H1 (cell line): ENCODE measurements around the gene MT1X.

Source experiments
- ASH2L ChIP-seq: fragments of 200-600, 300-600 bp; sonication (generic); IDR thresholded peaks from one replicate; pipeline ENCODE4 v1.7.1; 2017; ENCODE audit warnings: low read length
- BACH1 ChIP-seq: IDR thresholded peaks from 2 replicates; pipeline ENCODE4 v1.6.1; 2012; ENCODE audit warnings: low read length, improper control_type of control experiment
- CHD1 ChIP-seq: IDR thresholded peaks from 2 replicates; pipeline ENCODE4 v1.6.1; 2012; ENCODE audit warnings: low read depth, low read length, improper control_type of control experiment
- EP300 ChIP-seq, 2 experiments: IDR thresholded peaks; 1 replicate in 1 of 2; 2 replicates in 1 of 2; pipeline ENCODE4 v1.6.1; 2011 to 2012; ENCODE audit warnings: low read depth in 2 of 2, low read length in 2 of 2, mild to moderate bottlenecking in 2 of 2, borderline replicate concordance in 1 of 2, inconsistent platforms in 1 of 2, moderate library complexity in 1 of 2
- EZH2 ChIP-seq: fragments of 200-600 bp; sonication (generic); IDR thresholded peaks from 2 replicates; pipeline ENCODE4 v1.7.1; 2012; ENCODE audit warnings: low read depth, mild to moderate bottlenecking, moderate library complexity, low read length, inconsistent platforms; ENCODE audit not compliant: severe bottlenecking
- POLR2A ChIP-seq, 2 experiments: IDR thresholded peaks; 1 replicate in 1 of 2; 2 replicates in 1 of 2; pipeline ENCODE4 v1.6.1; 2011; ENCODE audit warnings: low read depth in 2 of 2, low read length in 2 of 2, mild to moderate bottlenecking in 2 of 2; ENCODE audit errors: control extremely low read depth in 1 of 2
- SUZ12 ChIP-seq: fragments of 200-600 bp; sonication (generic); IDR thresholded peaks from 2 replicates; pipeline ENCODE4 v1.6.1; 2012; ENCODE audit warnings: mild to moderate bottlenecking, inconsistent platforms, low read length, moderate library complexity, mixed read lengths
- TAF7 ChIP-seq: optimal IDR thresholded peaks from 2 replicates; pipeline ENCODE3; 2011; ENCODE audit warnings: low read depth, mild to moderate bottlenecking, inconsistent platforms, low read length, moderate library complexity, borderline replicate concordance
- TBP ChIP-seq: IDR thresholded peaks from 2 replicates; pipeline ENCODE4 v1.6.1; 2011; ENCODE audit warnings: low read depth, low read length, improper control_type of control experiment
- TEAD4 ChIP-seq: IDR thresholded peaks from 2 replicates; pipeline ENCODE4 v1.6.1; 2012; ENCODE audit warnings: low read depth, low read length, inconsistent platforms, mixed read lengths
- YY1 ChIP-seq: IDR thresholded peaks from 2 replicates; pipeline ENCODE4 v1.6.1; 2011; ENCODE audit warnings: low read depth, mild to moderate bottlenecking, low read length
- ZNF274 ChIP-seq: IDR thresholded peaks from 2 replicates; pipeline ENCODE4 v1.7.0; 2012; ENCODE audit warnings: low read length, borderline replicate concordance; ENCODE audit errors: extremely low read depth
- TF ChIP-seq, protein P1 (sequence below): IDR thresholded peaks from 2 replicates; pipeline ENCODE4 v1.6.1; 2012; ENCODE audit warnings: inconsistent platforms
- TF ChIP-seq, protein P2 (sequence below), 3 experiments: IDR thresholded peaks; 1 replicate in 2 of 3; 2 replicates in 1 of 3; pipeline versions ENCODE4 v1.5.1 to v1.6.1; 2011; ENCODE audit warnings: low read length in 3 of 3, mild to moderate bottlenecking in 3 of 3, inconsistent platforms in 2 of 3, low read depth in 1 of 3, moderate library complexity in 1 of 3; ENCODE audit not compliant: insufficient read depth in 1 of 3; ENCODE audit errors: control extremely low read depth in 1 of 3

DNA sequence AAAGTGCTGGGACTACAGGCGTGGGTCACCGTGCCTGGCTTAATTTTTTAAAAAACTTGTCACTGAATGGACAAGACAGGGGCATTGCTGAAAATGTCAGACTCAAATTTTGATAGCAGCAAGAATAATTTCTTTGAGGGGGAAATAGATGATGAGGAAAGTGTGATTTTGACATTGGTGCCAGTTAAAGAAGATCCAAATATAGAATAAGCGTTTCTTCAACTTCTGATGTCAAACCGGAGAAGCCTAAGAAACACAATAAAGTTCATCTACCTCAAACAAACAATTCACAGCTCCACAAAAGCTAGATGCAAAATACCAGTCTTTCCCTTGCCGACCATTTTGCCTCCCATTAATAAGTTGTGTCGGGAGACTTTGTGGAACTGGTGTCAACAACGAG is 4.5 kb downstream of the MT1X start:
- TF ChIP-seq POLR2A (IDR thresholded peaks at IDR 0.05; ENCODE audit: control extremely low read depth in 1 of 2, low read depth in 2 of 2, low read length in 2 of 2) = no peak
- TF ChIP-seq YY1 = no peak
- TF ChIP-seq EP300 (IDR thresholded peaks at IDR 0.05; ENCODE audit: borderline replicate concordance in 1 of 2, low read depth in 2 of 2, low read length in 2 of 2) = no peak
- TF ChIP-seq, protein P1, sequence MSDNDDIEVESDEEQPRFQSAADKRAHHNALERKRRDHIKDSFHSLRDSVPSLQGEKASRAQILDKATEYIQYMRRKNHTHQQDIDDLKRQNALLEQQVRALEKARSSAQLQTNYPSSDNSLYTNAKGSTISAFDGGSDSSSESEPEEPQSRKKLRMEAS = no peak
- no peak for TF ChIP-seq CHD1
- no peak for TF ChIP-seq SUZ12
- TF ChIP-seq ASH2L = no peak
- TF ChIP-seq, protein P2, sequence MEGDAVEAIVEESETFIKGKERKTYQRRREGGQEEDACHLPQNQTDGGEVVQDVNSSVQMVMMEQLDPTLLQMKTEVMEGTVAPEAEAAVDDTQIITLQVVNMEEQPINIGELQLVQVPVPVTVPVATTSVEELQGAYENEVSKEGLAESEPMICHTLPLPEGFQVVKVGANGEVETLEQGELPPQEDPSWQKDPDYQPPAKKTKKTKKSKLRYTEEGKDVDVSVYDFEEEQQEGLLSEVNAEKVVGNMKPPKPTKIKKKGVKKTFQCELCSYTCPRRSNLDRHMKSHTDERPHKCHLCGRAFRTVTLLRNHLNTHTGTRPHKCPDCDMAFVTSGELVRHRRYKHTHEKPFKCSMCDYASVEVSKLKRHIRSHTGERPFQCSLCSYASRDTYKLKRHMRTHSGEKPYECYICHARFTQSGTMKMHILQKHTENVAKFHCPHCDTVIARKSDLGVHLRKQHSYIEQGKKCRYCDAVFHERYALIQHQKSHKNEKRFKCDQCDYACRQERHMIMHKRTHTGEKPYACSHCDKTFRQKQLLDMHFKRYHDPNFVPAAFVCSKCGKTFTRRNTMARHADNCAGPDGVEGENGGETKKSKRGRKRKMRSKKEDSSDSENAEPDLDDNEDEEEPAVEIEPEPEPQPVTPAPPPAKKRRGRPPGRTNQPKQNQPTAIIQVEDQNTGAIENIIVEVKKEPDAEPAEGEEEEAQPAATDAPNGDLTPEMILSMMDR (IDR thresholded peaks at IDR 0.05; ENCODE audit: control extremely low read depth in 1 of 3, insufficient read depth in 1 of 3, low read depth in 1 of 3, low read length in 3 of 3) = no peak
- no peak for TF ChIP-seq EZH2
- TF ChIP-seq TEAD4 = no peak
- no peak for TF ChIP-seq BACH1
- no peak for TF ChIP-seq TAF7
- TF ChIP-seq TBP = no peak
- TF ChIP-seq ZNF274 = no peak
